Glomerular visceral epithelial cell (primary cell): ENCODE data around the gene PTPRN2.

Experiments used
- DNase-seq: peaks from one replicate; pipeline ENCODE4 v3.0.0-alpha.2; 2016; ENCODE audit errors: extremely low spot score

The PTPRN2 gene

DNA sequence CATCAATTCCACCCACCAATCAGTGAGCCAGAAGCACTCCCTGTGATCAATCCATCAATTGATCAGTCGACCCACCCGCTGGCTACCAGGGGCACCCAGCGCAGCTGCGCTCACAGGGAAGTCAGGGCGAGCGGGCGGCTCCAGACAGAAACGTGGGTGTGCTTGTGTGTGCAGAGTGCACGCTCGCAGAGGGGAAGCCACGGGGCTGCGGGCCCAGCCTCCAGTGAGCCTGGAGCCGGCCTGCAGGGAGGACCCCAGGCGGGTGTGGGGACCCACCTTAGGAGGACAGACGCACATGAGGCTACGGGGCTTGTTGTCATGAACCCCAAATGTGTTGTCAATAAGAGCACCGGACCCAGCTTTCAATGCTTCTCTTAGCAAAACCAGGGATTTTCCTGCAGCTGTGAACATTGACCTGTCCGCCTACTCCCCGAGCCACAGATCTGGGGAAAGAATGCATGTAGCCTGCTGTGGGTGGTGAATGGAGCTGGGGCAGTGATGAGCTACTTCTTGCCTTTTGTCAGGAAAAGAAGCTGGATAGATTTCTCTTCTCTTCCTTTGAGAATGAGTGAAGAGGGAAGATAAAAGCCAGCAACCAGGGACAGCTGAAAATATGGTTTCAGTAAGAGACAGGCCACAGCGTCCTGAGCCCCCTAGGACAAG, 753.0 kb downstream of the PTPRN2 start:
- DNase-seq = no peak

- no peak for DNase-seq
These were observed 754.6 kb downstream of the PTPRN2 start for GRCh38 chr7:157832866-157833607.

DNA sequence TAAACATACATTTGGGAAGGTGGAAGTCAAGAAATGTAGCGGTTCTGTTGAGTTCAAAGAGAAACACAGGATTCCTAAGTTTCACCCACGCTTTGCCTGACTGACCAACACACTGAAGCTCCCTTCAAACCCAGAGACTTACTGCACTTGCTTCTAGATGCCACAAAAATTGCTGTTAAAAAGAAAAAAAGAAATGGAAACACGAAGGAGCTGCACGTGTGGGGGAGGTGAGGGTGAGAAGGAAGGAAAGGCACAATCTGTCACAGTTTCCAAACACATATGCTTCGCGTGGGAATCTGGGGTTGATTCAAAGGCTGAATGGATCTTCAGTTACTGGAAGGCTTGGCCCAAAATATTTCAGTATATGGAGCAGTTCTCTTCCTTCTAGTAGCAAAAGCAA, 755.2 kb downstream of the PTPRN2 start:
- DNase-seq = no peak

DNA sequence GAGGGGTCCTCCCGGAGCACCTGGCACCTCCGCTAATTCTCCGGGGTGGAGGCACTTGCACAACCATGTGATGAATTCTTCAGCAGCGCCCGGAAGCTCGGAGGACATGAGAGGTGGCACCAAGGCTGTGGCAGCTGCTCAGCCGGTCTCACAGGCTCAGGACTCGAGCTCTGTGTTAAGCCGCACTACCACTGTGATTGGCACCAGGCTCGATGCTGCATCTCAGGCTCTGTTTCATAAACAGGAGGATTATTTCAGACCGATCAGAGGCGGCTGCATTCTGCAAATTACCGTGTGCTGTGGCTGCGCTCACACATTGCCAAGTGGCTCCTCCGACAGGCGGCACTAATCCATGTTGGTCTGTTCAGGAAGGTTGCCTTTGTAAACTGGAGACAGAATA, 755.6 kb downstream of the PTPRN2 start:
- no peak for DNase-seq

DNA sequence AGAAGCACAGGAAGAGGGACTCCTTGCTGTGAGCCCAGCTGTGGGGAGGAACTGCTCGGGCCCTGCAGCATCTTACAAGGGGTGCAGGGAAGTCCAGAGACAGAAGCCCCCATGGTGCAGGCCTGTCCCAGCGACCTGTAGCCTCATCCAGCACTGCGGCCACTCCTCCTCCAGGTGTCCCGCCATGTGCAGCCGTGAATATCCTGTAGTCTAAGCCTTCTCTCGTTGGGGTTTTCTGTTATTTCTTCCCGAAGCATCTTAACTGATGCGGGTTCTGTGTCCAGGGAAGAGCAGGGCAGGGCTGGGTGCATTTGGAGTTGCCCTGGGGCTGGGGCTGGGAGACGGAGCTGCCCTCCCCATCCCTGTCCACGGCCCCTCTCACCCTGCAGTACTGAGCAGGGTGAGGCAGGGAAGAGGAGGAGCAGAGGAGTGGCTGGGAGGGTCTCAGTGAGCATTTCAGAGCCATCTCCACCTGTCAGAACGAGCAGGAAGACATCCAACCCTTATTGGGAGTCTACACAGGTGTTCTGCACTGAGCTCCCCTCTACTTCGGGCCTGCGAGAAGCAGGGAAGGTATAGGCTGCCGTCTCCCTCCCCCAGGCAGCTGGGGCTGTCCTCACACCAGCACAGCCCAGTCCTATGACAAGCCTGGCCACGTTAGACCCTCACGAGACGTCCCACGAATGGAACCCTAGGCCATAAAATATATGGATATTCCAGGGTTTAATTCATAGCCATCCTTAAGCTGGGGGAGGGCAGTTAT, 756.3 kb downstream of the PTPRN2 start:
- no peak for DNase-seq

GRCh38 chr7:157830331-157830730, 757.3 kb downstream of the PTPRN2 start:
- no peak for DNase-seq

DNA sequence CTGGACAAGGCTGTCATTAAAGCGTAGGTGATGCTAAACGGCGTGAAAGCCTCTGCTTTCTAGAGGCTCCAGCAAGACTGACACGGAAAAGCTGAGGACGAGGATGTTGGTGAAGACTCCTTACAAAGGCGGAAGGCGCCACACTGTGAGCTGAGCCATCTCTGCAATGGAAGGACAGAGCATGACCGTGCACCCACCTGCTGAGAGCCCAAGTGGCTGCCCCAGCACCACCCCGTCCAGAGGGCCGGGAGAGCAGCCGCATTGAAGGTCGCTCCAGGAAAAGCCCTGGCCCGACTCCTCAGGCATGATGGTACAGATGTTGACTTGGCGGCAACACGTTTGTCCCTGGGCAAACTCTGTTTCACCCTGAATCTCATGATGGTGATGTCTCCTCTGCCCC, 758.1 kb downstream of the PTPRN2 start:
- DNase-seq = no peak

GRCh38 chr7:157828881-157829280, 758.7 kb downstream of the PTPRN2 start:
- no peak for DNase-seq

DNA sequence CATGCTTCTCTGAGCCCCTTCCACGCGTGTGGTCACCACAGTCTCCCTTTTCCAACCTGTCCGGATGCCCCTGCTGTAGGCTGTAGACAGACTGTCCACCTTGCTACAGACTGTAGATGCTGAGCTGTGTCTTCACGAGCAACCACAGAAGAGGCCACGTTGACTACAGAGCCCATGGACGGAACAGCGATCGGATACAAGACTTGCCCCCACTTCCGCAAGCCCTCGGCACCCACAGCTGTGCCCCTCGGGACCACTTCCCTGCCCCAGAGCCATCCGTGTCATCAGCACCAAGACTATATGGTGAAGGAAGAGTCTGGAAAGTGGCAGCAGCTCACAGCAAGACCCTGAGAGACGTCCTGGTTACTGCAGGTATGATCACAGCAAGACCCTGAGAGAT, 759.4 kb downstream of the PTPRN2 start:
- no peak for DNase-seq

GRCh38 chr7:157827863-157828160, 759.8 kb downstream of the PTPRN2 start:
- no peak for DNase-seq

DNA sequence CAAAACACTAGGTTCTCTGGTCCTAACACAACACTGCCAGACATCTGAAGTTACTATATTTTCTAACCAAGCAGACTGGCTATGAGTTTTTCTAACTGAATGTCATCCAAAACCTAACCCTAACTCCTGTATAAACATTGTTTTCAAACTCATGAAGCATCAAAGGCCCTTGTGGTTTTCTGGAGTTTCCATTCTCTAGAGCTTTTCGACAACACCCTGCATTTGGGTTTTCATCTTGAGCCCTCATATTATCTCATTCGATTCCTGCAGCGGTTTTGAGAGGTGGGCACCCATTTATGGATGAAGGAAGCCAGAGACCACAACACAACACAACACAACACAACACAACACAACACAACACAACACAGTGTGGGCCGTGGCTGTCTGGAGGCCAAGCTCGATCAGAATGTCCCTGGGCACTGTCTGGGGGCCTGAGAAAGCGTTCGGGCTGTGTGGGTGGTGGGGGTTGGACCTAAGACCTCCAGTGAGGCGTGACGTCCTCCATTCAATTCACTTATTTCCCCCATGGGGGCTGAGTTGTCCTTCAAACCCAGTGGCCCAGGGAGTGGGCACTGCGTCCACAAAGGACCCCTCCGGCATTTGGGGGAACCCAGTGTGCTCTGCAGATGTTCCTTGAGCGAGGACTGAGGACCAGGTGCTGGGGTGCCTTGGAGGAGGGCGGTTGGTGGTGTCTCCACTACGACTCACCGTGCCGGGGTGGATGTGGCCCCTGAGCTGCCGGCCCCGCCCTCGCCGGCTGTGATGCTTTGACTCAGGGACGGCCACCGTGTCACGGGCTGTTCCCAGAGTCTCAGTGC, 760.4 kb downstream of the PTPRN2 start:
- no peak for DNase-seq

DNA sequence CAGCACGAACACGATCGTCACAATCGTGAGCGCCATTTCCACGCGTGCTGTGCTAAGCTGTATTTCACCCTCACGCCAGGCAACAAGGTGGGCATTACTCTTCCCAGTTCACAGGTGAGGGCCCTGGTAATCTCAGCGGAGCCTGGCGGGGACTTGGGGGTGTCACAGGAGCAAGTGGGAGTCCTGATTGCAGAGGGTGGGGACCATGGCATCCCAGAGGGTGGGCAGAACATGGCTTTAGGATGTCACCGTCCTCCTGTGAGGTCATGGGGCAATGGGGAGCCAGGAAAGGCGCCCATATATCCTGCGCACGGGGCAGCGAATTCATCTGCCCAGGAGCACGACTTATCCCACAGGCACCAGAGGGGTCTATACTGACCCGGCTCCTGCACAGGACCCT, 761.1 kb downstream of the PTPRN2 start:
- no peak for DNase-seq

GRCh38 chr7:157825325-157825724, 762.3 kb downstream of the PTPRN2 start:
- no peak for DNase-seq

DNA sequence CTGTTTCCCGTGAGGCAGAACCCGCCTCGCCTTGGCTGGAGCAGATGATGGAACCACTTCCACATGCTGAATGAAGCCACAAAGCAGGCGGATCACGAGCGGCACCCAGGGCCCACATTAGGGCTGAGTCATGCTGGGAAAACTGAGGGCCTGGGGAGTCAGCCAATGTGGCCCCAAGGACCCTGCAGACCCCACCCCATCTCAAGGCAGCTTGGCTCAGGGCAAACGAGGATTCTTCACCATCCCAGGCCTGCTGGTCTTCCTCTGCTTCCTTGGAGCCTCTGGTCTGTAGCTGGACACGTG, 762.9 kb downstream of the PTPRN2 start:
- DNase-seq = no peak

GRCh38 chr7:157824011-157824818, 763.4 kb downstream of the PTPRN2 start:
- no peak for DNase-seq

- no peak for DNase-seq
These were observed 765.0 kb downstream of the PTPRN2 start for GRCh38 chr7:157822688-157823031.

DNA sequence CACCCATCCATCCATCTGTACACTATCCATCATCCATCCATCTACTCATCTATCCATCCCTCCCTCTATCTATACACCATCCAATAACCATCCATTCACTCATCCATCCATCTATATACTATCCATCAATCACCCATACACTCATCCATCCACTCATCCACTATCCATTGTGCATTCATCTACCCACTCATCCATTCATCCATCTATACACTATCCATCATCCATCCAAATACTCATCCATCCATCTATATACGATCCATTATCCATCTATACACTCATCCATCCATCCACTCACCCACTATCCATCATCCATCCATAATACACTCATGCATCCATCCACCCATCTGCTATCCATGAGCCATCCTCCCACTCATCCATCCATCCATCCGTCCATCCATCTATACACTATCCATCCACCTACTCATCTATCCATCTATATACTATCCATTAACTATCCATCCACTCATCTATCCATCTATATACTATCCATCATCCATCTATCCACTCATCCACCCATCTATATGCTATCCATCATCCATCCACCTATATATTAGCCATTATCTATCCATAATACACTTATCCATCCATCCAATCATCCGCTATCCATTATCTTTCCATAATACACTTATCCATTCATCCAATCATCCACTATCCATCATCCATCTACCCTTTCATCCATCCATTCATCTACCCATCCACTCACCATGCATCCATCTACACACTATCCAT, 765.5 kb downstream of the PTPRN2 start:
- DNase-seq = no peak

- DNase-seq = no peak
These were observed 766.8 kb downstream of the PTPRN2 start for GRCh38 chr7:157820796-157821195.

DNA sequence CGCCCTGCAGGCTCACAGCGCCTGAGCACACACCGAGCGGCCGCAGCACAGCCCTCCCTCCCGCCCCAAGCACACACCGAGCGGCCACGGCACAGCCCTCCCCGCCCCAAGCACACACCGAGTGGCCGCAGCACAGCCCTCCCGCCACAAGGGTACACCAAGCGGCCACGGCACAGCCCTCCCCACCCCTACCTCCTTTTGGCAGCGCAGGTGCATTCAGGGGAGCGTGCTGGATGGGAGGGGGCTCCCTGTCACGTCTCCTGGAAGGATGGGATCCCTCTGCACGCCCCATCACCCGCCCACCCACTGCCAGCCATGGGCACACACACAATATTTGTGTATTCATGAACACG, 768.2 kb downstream of the PTPRN2 start:
- no peak for DNase-seq

DNA sequence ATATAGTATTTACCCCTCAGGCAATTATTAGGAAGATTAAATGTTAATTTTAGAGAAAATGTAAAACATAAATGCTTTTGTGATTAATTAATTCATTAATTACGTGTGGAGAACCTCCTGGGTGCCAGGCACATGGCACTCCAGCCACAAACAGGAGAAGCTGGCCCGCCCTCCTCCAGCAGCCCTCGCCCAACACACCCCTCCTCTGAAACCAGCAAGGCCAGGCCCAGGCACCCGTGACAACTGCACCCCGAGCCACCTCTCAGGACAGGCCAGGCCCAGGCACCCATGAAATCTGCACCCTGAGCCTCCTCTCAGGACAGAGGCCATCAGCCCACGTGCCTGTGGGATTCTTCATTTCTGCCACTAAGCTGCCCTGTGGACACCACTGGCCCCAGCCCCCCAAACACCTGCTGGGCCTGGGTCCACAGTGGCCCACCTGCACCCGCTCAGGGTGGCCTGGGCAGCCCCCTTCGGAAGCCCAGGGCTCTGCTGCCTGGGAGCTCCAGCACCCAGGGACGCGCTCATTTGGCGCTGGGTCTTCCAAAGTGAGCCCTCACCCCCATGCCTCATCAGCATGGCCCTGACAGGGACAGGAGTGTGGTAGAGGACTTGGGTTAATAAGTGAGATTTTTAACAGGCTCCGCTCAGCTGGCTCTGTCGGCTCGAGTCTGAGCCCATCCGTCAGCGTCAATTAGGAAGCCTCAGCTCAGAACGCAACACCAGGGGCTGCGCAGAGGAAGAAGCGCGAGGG, 768.7 kb downstream of the PTPRN2 start:
- DNase-seq = no peak
